ENCODE data around the gene COLEC12. TPM values are rescaled to one million over a fixed set of nuclear protein-coding genes. Genes with fewer than 3 reads are reported as not detected.

Gene COLEC12
- total and polyA plus RNA-seq, 5 donors from 2014 or later: not detected

DNA sequence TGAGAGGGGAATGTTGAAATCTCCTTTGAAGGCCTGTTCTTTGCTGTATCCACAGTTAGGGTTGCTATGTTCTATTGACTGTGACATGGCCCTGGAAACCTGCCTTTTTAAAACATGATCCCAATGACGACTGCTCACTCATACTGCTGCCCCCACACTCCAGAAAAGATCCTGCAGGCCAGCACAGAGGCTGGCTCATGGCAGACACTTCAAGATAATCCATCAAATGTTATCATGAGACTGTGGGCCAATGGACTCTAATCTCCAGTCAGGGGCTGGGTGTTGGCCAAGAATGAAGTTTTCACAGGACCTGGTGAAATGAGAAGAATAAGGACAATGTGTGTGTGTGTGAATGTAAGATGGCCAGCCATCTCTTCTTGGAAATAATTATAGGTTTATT, 173.7 kb downstream of the COLEC12 start:
- H3K4me1 ChIP-seq (ENCODE audit: control insufficient read depth, insufficient read depth, low read length, poor library complexity, severe bottlenecking): no peaks in the 10 kb centered on the region
- ATAC-seq (ENCODE audit: low read depth in 2 of 2): no peak
- no peak overlapping the region for H3K4me3 Mint-ChIP-seq
- DNase-seq: no peak
- no peak overlapping the region for H3K4me3 ChIP-seq (ENCODE audit: low read depth, low read length)
- no peaks in the 10 kb centered on the region for H3K36me3 Mint-ChIP-seq
- H3K4me1 Mint-ChIP-seq: peaks cover 0 to 6% (median 2%) of the 10 kb centered on the region in 4 donors
- H3K36me3 ChIP-seq (ENCODE audit: control insufficient read depth, insufficient read depth, low read length): no peaks in the 10 kb centered on the region
- H3K9me3 ChIP-seq (ENCODE audit: control insufficient read depth in 2 of 2, low read length in 2 of 2): no peaks in the 10 kb centered on the region
- no peak overlapping the region for H3K27ac Mint-ChIP-seq
- no peak overlapping the region for H3K27ac ChIP-seq (ENCODE audit: insufficient read depth, low read length, poor library complexity, severe bottlenecking)
- peaks cover 0 to 5% (median 0%) of the 10 kb centered on the region in 7 donors for H3K9me3 Mint-ChIP-seq
- H3K27me3 Mint-ChIP-seq: peaks cover 4% of the 10 kb centered on the region
- no peaks in the 10 kb centered on the region for H3K27me3 ChIP-seq (ENCODE audit: control insufficient read depth, insufficient read depth, low read length)

DNA sequence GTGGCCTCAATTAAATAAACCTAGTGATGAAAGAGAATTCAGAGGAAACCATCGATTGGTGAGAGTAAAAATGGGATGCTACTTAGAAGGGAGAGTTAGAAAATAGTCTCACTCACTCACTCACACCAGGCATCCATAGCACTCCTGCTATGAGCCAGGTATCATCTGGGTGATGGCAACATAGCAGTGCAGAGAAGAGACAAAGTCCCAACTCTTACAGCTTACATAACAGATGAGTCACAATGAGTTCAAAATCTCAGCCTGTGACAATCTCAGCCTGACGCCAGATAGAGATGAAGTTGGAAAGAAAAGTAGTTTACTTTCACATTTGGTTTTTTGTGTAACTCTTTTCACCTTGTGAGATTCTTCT, 177.3 kb downstream of the COLEC12 start:
- Mint-ChIP-seq H3K27me3 (peaks cover 9% of the 10 kb centered on the region), H3K9me3 (peaks cover 0 to 2% (median 0%) of the 10 kb centered on the region in 7 donors), H3K36me3 (no peaks in the 10 kb centered on the region), H3K27ac (no peak overlapping the region), H3K4me1 (peaks cover 0 to 6% (median 2%) of the 10 kb centered on the region in 4 donors), H3K4me3 (no peak overlapping the region)
- no peaks in the 10 kb centered on the region for H3K4me1 ChIP-seq (ENCODE audit: control insufficient read depth, insufficient read depth, low read length, poor library complexity, severe bottlenecking)
- no peaks in the 10 kb centered on the region for H3K27me3 ChIP-seq (ENCODE audit: control insufficient read depth, insufficient read depth, low read length)
- no peak overlapping the region for H3K4me3 ChIP-seq (ENCODE audit: low read depth, low read length)
- no peak overlapping the region for H3K27ac ChIP-seq (ENCODE audit: insufficient read depth, low read length, poor library complexity, severe bottlenecking)
- no peaks in the 10 kb centered on the region for H3K9me3 ChIP-seq (ENCODE audit: control insufficient read depth in 2 of 2, low read length in 2 of 2)
- ATAC-seq (ENCODE audit: low read depth in 2 of 2): no peak
- DNase-seq: no peak
- H3K36me3 ChIP-seq (ENCODE audit: control insufficient read depth, insufficient read depth, low read length): no peaks in the 10 kb centered on the region

DNA sequence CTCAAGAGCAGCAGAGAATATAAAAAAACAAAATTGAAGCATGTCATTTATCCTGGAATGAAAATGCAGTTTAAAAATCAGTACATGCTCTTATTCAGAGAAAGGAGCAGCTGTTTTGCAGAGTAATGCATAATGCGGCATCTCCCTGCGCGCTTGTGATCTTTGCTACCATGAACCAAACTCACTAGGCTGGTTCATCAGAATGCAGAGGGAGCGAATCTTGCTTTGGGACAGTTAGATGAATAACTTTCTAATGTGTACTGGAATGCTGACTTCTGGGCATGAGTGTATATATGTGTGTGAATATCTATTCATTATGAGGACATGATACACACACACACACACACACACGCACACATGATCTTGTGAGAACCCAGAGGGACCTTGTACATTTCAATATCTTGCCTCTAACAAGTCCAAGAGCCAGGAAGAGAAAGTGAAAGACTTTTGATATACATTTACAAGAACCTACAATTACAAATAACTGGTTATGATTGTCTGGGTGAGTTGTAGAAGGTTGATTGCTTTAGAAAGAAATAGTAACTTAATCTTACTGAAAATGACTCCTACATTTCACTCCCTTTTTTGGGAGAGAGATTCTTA, 178.5 kb downstream of the COLEC12 start:
- H3K36me3 ChIP-seq (ENCODE audit: control insufficient read depth, insufficient read depth, low read length): no peaks in the 10 kb centered on the region
- no peak overlapping the region for H3K27ac ChIP-seq (ENCODE audit: insufficient read depth, low read length, poor library complexity, severe bottlenecking)
- peaks cover 9% of the 10 kb centered on the region for H3K27me3 Mint-ChIP-seq
- H3K9me3 Mint-ChIP-seq: peaks cover 0 to 2% (median 0%) of the 10 kb centered on the region in 7 donors
- no peaks in the 10 kb centered on the region for H3K9me3 ChIP-seq (ENCODE audit: control insufficient read depth in 2 of 2, low read length in 2 of 2)
- no peaks in the 10 kb centered on the region for H3K36me3 Mint-ChIP-seq
- DNase-seq: peak in 1 of 3 donors; percentile 16
- H3K4me3 ChIP-seq (ENCODE audit: low read depth, low read length): no peak overlapping the region
- ATAC-seq (ENCODE audit: low read depth in 2 of 2): no peak
- H3K27me3 ChIP-seq (ENCODE audit: control insufficient read depth, insufficient read depth, low read length): no peaks in the 10 kb centered on the region
- no peak overlapping the region for H3K27ac Mint-ChIP-seq
- H3K4me3 Mint-ChIP-seq: no peak overlapping the region
- H3K4me1 ChIP-seq (ENCODE audit: control insufficient read depth, insufficient read depth, low read length, poor library complexity, severe bottlenecking): no peaks in the 10 kb centered on the region
- peaks cover 0 to 6% (median 2%) of the 10 kb centered on the region in 4 donors for H3K4me1 Mint-ChIP-seq

DNA sequence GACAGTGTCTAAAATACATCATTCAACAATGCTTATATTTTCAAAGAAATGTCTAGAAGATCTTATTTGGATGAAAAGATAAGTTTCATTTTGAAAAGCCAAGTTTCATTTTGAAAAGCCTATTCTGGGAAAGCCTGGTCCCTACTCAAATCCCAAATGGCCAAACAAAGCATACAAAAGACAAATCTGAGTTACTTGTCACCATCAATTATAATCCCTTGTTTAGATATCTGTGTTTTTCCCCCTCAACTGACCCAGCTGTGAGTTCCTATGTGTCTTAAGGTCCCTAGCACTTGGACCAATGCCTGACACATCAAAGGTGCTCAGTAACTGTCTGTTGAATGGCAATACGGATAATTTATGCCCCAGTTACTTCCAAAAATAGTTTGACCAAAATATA, 180.3 kb downstream of the COLEC12 start:
- no peaks in the 10 kb centered on the region for H3K4me1 ChIP-seq (ENCODE audit: control insufficient read depth, insufficient read depth, low read length, poor library complexity, severe bottlenecking)
- H3K9me3 Mint-ChIP-seq: peaks cover 0 to 4% (median 0%) of the 10 kb centered on the region in 7 donors
- DNase-seq (no peak), ATAC-seq (ENCODE audit: low read depth in 2 of 2) (no peak)
- peaks cover 0 to 6% (median 2%) of the 10 kb centered on the region in 4 donors for H3K4me1 Mint-ChIP-seq
- no peak overlapping the region for H3K27ac Mint-ChIP-seq
- H3K36me3 ChIP-seq (ENCODE audit: control insufficient read depth, insufficient read depth, low read length): no peaks in the 10 kb centered on the region
- no peaks in the 10 kb centered on the region for H3K36me3 Mint-ChIP-seq
- H3K4me3 ChIP-seq (ENCODE audit: low read depth, low read length): no peak overlapping the region
- H3K27ac ChIP-seq (ENCODE audit: insufficient read depth, low read length, poor library complexity, severe bottlenecking): no peak overlapping the region
- no peaks in the 10 kb centered on the region for H3K9me3 ChIP-seq (ENCODE audit: control insufficient read depth in 2 of 2, low read length in 2 of 2)
- no peak overlapping the region for H3K4me3 Mint-ChIP-seq
- no peaks in the 10 kb centered on the region for H3K27me3 ChIP-seq (ENCODE audit: control insufficient read depth, insufficient read depth, low read length)
- H3K27me3 Mint-ChIP-seq: peaks cover 15% of the 10 kb centered on the region

DNA sequence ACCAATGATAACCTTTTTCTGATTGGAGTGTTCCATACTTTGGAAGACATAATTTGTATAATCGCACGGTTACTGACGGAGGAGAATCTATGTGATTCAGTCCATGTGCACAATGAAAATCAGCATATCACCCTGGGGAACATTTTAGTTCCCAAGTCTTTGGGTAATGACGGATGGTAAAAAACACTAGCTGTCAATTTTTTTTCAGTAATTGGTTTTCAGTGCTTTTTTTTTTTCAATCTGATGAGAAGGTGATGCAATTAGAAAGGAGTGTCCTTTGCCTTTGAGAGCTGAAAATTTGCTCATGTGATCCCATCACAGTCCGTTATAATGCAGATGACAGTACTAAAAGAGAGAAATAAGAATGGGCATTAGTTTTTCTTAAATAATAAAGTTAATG, 180.8 kb downstream of the COLEC12 start:
- Histone ChIP-seq H3K9me3 (ENCODE audit: control insufficient read depth in 2 of 2, low read length in 2 of 2) (no peaks in the 10 kb centered on the region), H3K27ac (ENCODE audit: insufficient read depth, low read length, poor library complexity, severe bottlenecking) (no peak overlapping the region), H3K36me3 (ENCODE audit: control insufficient read depth, insufficient read depth, low read length) (no peaks in the 10 kb centered on the region), H3K27me3 (ENCODE audit: control insufficient read depth, insufficient read depth, low read length) (no peaks in the 10 kb centered on the region), H3K4me3 (ENCODE audit: low read depth, low read length) (no peak overlapping the region), H3K4me1 (ENCODE audit: control insufficient read depth, insufficient read depth, low read length, poor library complexity, severe bottlenecking) (no peaks in the 10 kb centered on the region)
- DNase-seq: no peak
- ATAC-seq (ENCODE audit: low read depth in 2 of 2): no peak
- Mint-ChIP-seq H3K4me1 (peaks cover 0 to 6% (median 2%) of the 10 kb centered on the region in 4 donors), H3K9me3 (peaks cover 0 to 4% (median 0%) of the 10 kb centered on the region in 7 donors), H3K4me3 (no peak overlapping the region), H3K36me3 (no peaks in the 10 kb centered on the region), H3K27me3 (peaks cover 15% of the 10 kb centered on the region), H3K27ac (no peak overlapping the region)

DNA sequence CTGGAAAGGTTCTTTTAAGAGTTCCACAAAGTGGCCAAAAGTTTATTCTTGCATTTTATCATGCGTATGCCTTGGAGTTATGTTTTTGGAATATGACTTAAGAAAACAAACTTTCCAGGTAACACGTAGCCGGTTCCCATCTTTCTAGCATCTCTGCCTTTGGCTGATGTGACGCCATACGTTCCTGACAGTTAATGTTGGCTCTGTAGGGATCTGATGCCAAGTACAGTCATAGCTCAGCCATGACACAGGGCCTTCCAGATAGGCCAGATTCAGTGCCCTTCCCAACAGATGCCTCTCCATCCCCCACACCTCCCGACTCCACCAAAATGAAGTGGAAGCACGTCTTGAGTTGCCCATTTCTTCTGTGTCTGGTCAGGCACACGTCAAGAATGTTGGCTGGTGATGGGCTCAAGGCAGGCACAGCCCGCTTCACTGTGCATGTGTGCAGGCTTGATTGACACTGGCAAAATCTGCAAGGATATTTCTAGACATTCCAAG, 181.7 kb downstream of the COLEC12 start:
- Histone ChIP-seq H3K4me3 (ENCODE audit: low read depth, low read length) (no peak overlapping the region), H3K27ac (ENCODE audit: insufficient read depth, low read length, poor library complexity, severe bottlenecking) (no peak overlapping the region), H3K9me3 (ENCODE audit: control insufficient read depth in 2 of 2, low read length in 2 of 2) (no peaks in the 10 kb centered on the region), H3K27me3 (ENCODE audit: control insufficient read depth, insufficient read depth, low read length) (no peaks in the 10 kb centered on the region), H3K36me3 (ENCODE audit: control insufficient read depth, insufficient read depth, low read length) (no peaks in the 10 kb centered on the region), H3K4me1 (ENCODE audit: control insufficient read depth, insufficient read depth, low read length, poor library complexity, severe bottlenecking) (no peaks in the 10 kb centered on the region)
- ATAC-seq (ENCODE audit: low read depth in 2 of 2) (no peak), DNase-seq (no peak)
- Mint-ChIP-seq H3K4me3 (no peak overlapping the region), H3K27me3 (peaks cover 15% of the 10 kb centered on the region), H3K4me1 (peaks cover 0 to 6% (median 2%) of the 10 kb centered on the region in 4 donors), H3K9me3 (peaks cover 0 to 4% (median 0%) of the 10 kb centered on the region in 7 donors), H3K27ac (no peak overlapping the region), H3K36me3 (no peaks in the 10 kb centered on the region)

DNA sequence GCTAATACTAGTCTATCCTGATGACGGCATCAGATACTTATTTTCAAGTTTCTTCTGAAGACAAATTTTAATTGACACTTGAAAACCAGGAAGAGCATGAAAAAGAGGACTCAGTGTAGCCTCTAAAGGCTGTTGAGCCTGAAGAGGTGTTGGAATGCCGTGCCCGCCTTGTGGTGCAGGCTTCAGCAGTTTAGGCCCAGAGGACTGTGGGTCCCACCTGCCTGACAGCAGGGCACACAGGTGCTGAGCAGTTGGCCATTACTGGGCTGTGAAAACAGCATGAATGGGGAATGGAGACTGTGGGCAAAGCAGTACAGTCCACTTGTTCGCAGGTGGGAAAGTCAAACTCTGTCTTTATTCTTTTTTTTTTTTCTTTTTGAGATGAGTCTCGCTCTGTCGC, 182.9 kb downstream of the COLEC12 start:
- Mint-ChIP-seq H3K27me3 (peaks cover 14% of the 10 kb centered on the region), H3K36me3 (no peaks in the 10 kb centered on the region), H3K4me1 (peaks cover 0 to 6% (median 0%) of the 10 kb centered on the region in 4 donors), H3K27ac (no peak overlapping the region), H3K9me3 (peaks cover 0 to 4% (median 0%) of the 10 kb centered on the region in 7 donors), H3K4me3 (no peak overlapping the region)
- ATAC-seq (ENCODE audit: low read depth in 2 of 2): no peak
- H3K27ac ChIP-seq (ENCODE audit: insufficient read depth, low read length, poor library complexity, severe bottlenecking): no peak overlapping the region
- H3K4me1 ChIP-seq (ENCODE audit: control insufficient read depth, insufficient read depth, low read length, poor library complexity, severe bottlenecking): no peaks in the 10 kb centered on the region
- no peak for DNase-seq
- H3K27me3 ChIP-seq (ENCODE audit: control insufficient read depth, insufficient read depth, low read length): no peaks in the 10 kb centered on the region
- H3K36me3 ChIP-seq (ENCODE audit: control insufficient read depth, insufficient read depth, low read length): no peaks in the 10 kb centered on the region
- H3K9me3 ChIP-seq (ENCODE audit: control insufficient read depth in 2 of 2, low read length in 2 of 2): no peaks in the 10 kb centered on the region
- H3K4me3 ChIP-seq (ENCODE audit: low read depth, low read length): no peak overlapping the region

DNA sequence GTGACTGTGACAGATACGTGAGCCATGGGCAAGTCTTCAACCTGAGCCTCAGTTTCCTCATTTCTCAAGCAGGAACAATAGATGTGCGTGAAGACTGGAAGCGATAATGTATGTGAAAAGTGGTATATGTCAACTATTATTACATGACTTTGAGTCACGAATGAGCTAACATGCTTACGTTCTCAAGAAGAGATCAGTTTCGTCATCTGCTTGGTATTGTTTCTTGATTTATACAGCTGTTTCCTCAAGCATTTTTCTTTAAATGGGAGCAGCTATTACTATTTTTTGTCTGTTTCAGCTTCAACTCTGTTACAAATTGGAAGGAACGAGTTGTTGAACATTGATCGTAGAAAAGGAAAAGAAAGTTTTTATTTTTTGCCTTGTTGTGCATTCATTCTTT, 184.1 kb downstream of the COLEC12 start:
- Mint-ChIP-seq H3K4me3 (no peak overlapping the region), H3K9me3 (peaks cover 0 to 2% (median 0%) of the 10 kb centered on the region in 7 donors), H3K36me3 (no peaks in the 10 kb centered on the region), H3K27me3 (peaks cover 7% of the 10 kb centered on the region), H3K27ac (no peak overlapping the region), H3K4me1 (no peaks in the 10 kb centered on the region)
- Histone ChIP-seq H3K27ac (ENCODE audit: insufficient read depth, low read length, poor library complexity, severe bottlenecking) (no peak overlapping the region), H3K4me1 (ENCODE audit: control insufficient read depth, insufficient read depth, low read length, poor library complexity, severe bottlenecking) (no peaks in the 10 kb centered on the region), H3K36me3 (ENCODE audit: control insufficient read depth, insufficient read depth, low read length) (no peaks in the 10 kb centered on the region), H3K27me3 (ENCODE audit: control insufficient read depth, insufficient read depth, low read length) (no peaks in the 10 kb centered on the region), H3K9me3 (ENCODE audit: control insufficient read depth in 2 of 2, low read length in 2 of 2) (no peaks in the 10 kb centered on the region), H3K4me3 (ENCODE audit: low read depth, low read length) (no peak overlapping the region)
- DNase-seq (no peak), ATAC-seq (ENCODE audit: low read depth in 2 of 2) (no peak)

Measured in CD4-positive, CD25-positive, alpha-beta regulatory T cell (primary cell).